ENCODE measurements around the gene CTBP2. TPM values are rescaled to one million over a fixed set of nuclear protein-coding genes. Genes with fewer than 3 reads are reported as not detected.
"Not testable (repeated sequence)": the region's sequence is repeated elsewhere in the genome, so short reads cannot be mapped to it uniquely, and the experiment has no call there.

The CTBP2 gene
- total RNA-seq, 1 experiment from 2014 or later: 191 TPM

DNA sequence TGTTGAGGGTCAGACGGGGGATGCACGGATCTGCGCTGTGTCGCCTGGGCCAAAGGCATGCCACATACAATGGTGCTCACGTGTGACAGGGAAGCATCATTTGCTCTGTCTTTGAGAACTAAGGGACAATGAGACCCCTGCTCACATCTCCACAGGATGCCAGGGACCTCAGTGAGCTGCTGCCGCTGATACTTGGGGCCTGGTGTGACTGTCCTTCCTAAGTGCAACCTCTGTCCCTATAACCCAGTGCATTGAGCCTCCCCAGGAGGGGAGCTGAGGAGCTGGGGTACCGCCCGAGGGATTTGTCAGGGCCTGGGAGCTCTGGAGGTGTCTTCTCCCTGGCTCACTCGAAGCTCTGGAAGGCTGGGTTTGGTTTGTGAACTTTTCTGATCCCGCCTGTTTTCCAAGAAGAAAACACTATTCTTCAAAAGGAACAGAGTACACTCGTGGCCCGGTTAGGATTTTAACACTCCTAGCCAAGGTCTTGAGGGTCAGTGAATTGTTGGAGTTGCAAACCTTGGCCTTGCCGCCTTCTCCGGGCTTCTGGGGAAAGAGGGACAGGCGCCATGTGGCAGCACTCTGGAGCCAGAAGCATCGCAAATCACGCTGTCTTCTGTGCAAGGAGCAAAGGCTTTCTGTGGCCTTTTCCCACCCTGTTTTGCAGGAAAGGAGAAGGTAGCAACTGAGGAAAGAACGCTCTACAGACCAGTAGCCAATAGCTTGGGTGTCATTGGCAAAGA lies 26.2 kb upstream of the CTBP2 start:
- no peak overlapping the region for H3K27ac Mint-ChIP-seq
- POLR2A ChIA-PET: no interaction called here
- CTCF ChIA-PET: interaction anchor here (1.1 kb wide), 1 partner anchor 36 kb away, joined by 3 read pairs; no protein-coding TSS in a partner anchor

DNA sequence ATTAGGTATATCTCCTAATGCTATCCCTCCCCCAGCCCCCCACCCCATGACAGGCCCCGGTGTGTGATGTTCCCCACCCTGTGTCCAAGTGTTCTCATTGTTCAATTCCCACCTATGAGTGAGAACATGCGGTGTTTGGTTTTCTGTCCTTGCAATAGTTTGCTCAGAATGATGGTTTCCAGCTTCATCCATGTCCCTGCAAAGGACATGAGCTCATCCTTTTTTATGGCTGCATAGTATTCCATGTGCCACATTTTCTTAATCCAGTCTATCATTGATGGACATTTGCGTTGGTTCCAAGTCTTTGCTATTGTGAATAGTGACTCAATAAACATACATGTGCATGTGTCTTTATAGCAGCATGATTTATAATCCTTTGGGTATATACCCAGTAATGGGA lies 18.7 kb upstream of the CTBP2 start:
- peaks cover 28% of the 10 kb centered on the region for H3K9me3 Mint-ChIP-seq
- H3K36me3 Mint-ChIP-seq; CTCF ChIA-PET; H3K27ac Mint-ChIP-seq; DNase-seq (ENCODE audit: low spot score); ATAC-seq; H3K4me1 Mint-ChIP-seq; H3K4me3 Mint-ChIP-seq; POLR2A ChIA-PET: not testable (repeated sequence)
- peaks cover 18% of the 10 kb centered on the region for H3K27me3 Mint-ChIP-seq (ENCODE audit: low read depth)

More for the DNA sequence above, 26.2 kb upstream of the CTBP2 start:
- DNase-seq (ENCODE audit: low spot score) (no peak), ATAC-seq (no peak)
- Mint-ChIP-seq H3K4me3 (no peak overlapping the region), H3K36me3 (no peaks in the 10 kb centered on the region), H3K4me1 (peaks cover 5% of the 10 kb centered on the region), H3K9me3 (peaks cover 26% of the 10 kb centered on the region), H3K27me3 (ENCODE audit: low read depth) (peaks cover 22% of the 10 kb centered on the region)
- TF ChIP-seq, protein P1, sequence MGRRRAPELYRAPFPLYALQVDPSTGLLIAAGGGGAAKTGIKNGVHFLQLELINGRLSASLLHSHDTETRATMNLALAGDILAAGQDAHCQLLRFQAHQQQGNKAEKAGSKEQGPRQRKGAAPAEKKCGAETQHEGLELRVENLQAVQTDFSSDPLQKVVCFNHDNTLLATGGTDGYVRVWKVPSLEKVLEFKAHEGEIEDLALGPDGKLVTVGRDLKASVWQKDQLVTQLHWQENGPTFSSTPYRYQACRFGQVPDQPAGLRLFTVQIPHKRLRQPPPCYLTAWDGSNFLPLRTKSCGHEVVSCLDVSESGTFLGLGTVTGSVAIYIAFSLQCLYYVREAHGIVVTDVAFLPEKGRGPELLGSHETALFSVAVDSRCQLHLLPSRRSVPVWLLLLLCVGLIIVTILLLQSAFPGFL (CRISPR knock-in tag; IDR thresholded peaks at IDR 0.05; ENCODE audit: borderline replicate concordance): no peak
- TF ChIP-seq FOXP1 (CRISPR knock-in tag; IDR thresholded peaks at IDR 0.05; ENCODE audit: borderline replicate concordance) (no peak), ZNF416 (CRISPR knock-in tag; IDR thresholded peaks at IDR 0.05) (no peak), ZNF232 (CRISPR knock-in tag; IDR thresholded peaks at IDR 0.05) (no peak), SMAD4 (CRISPR knock-in tag; IDR thresholded peaks at IDR 0.05) (no peak), NR3C1 (CRISPR knock-in tag; conservative IDR thresholded peaks at IDR 0.05; ENCODE audit: low read depth) (no peak), SMAD3 (CRISPR knock-in tag; IDR thresholded peaks at IDR 0.05; ENCODE audit: borderline replicate concordance) (no peak), NFE2L1 (CRISPR knock-in tag; IDR thresholded peaks at IDR 0.05) (no peak), ESRRA (CRISPR knock-in tag; IDR thresholded peaks at IDR 0.05; ENCODE audit: borderline replicate concordance) (no peak), TCF7 (CRISPR knock-in tag; IDR thresholded peaks at IDR 0.05; ENCODE audit: low read depth) (no peak), EMX1 (CRISPR knock-in tag; IDR thresholded peaks at IDR 0.05) (no peak), ELF4 (CRISPR knock-in tag; IDR thresholded peaks at IDR 0.05; ENCODE audit: low read depth) (no peak)
- TF ChIP-seq, protein P2, sequence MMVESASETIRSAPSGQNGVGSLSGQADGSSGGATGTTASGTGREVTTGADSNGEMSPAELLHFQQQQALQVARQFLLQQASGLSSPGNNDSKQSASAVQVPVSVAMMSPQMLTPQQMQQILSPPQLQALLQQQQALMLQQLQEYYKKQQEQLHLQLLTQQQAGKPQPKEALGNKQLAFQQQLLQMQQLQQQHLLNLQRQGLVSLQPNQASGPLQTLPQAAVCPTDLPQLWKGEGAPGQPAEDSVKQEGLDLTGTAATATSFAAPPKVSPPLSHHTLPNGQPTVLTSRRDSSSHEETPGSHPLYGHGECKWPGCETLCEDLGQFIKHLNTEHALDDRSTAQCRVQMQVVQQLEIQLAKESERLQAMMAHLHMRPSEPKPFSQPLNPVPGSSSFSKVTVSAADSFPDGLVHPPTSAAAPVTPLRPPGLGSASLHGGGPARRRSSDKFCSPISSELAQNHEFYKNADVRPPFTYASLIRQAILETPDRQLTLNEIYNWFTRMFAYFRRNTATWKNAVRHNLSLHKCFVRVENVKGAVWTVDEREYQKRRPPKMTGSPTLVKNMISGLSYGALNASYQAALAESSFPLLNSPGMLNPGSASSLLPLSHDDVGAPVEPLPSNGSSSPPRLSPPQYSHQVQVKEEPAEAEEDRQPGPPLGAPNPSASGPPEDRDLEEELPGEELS (CRISPR knock-in tag; IDR thresholded peaks at IDR 0.05): no peak
- TF ChIP-seq, protein P3, sequence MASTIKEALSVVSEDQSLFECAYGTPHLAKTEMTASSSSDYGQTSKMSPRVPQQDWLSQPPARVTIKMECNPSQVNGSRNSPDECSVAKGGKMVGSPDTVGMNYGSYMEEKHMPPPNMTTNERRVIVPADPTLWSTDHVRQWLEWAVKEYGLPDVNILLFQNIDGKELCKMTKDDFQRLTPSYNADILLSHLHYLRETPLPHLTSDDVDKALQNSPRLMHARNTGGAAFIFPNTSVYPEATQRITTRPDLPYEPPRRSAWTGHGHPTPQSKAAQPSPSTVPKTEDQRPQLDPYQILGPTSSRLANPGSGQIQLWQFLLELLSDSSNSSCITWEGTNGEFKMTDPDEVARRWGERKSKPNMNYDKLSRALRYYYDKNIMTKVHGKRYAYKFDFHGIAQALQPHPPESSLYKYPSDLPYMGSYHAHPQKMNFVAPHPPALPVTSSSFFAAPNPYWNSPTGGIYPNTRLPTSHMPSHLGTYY (CRISPR knock-in tag; IDR thresholded peaks at IDR 0.05): no peak
- TF ChIP-seq, protein P4, sequence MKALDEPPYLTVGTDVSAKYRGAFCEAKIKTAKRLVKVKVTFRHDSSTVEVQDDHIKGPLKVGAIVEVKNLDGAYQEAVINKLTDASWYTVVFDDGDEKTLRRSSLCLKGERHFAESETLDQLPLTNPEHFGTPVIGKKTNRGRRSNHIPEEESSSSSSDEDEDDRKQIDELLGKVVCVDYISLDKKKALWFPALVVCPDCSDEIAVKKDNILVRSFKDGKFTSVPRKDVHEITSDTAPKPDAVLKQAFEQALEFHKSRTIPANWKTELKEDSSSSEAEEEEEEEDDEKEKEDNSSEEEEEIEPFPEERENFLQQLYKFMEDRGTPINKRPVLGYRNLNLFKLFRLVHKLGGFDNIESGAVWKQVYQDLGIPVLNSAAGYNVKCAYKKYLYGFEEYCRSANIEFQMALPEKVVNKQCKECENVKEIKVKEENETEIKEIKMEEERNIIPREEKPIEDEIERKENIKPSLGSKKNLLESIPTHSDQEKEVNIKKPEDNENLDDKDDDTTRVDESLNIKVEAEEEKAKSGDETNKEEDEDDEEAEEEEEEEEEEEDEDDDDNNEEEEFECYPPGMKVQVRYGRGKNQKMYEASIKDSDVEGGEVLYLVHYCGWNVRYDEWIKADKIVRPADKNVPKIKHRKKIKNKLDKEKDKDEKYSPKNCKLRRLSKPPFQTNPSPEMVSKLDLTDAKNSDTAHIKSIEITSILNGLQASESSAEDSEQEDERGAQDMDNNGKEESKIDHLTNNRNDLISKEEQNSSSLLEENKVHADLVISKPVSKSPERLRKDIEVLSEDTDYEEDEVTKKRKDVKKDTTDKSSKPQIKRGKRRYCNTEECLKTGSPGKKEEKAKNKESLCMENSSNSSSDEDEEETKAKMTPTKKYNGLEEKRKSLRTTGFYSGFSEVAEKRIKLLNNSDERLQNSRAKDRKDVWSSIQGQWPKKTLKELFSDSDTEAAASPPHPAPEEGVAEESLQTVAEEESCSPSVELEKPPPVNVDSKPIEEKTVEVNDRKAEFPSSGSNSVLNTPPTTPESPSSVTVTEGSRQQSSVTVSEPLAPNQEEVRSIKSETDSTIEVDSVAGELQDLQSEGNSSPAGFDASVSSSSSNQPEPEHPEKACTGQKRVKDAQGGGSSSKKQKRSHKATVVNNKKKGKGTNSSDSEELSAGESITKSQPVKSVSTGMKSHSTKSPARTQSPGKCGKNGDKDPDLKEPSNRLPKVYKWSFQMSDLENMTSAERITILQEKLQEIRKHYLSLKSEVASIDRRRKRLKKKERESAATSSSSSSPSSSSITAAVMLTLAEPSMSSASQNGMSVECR (CRISPR knock-in tag; IDR thresholded peaks at IDR 0.05; ENCODE audit: borderline replicate concordance): no peak
- TF ChIP-seq, protein P5, sequence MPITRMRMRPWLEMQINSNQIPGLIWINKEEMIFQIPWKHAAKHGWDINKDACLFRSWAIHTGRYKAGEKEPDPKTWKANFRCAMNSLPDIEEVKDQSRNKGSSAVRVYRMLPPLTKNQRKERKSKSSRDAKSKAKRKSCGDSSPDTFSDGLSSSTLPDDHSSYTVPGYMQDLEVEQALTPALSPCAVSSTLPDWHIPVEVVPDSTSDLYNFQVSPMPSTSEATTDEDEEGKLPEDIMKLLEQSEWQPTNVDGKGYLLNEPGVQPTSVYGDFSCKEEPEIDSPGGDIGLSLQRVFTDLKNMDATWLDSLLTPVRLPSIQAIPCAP (CRISPR knock-in tag; IDR thresholded peaks at IDR 0.05): no peak
- TF ChIP-seq, protein P6, sequence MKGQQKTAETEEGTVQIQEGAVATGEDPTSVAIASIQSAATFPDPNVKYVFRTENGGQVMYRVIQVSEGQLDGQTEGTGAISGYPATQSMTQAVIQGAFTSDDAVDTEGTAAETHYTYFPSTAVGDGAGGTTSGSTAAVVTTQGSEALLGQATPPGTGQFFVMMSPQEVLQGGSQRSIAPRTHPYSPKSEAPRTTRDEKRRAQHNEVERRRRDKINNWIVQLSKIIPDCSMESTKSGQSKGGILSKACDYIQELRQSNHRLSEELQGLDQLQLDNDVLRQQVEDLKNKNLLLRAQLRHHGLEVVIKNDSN (CRISPR knock-in tag; IDR thresholded peaks at IDR 0.05): no peak
- TF ChIP-seq, protein P7, sequence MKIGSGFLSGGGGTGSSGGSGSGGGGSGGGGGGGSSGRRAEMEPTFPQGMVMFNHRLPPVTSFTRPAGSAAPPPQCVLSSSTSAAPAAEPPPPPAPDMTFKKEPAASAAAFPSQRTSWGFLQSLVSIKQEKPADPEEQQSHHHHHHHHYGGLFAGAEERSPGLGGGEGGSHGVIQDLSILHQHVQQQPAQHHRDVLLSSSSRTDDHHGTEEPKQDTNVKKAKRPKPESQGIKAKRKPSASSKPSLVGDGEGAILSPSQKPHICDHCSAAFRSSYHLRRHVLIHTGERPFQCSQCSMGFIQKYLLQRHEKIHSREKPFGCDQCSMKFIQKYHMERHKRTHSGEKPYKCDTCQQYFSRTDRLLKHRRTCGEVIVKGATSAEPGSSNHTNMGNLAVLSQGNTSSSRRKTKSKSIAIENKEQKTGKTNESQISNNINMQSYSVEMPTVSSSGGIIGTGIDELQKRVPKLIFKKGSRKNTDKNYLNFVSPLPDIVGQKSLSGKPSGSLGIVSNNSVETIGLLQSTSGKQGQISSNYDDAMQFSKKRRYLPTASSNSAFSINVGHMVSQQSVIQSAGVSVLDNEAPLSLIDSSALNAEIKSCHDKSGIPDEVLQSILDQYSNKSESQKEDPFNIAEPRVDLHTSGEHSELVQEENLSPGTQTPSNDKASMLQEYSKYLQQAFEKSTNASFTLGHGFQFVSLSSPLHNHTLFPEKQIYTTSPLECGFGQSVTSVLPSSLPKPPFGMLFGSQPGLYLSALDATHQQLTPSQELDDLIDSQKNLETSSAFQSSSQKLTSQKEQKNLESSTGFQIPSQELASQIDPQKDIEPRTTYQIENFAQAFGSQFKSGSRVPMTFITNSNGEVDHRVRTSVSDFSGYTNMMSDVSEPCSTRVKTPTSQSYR (CRISPR knock-in tag; IDR thresholded peaks at IDR 0.05): no peak

Data from WTC11 (cell line).